ENCODE results near the gene LPP. TPM values are rescaled to one million over a fixed set of nuclear protein-coding genes. Genes with fewer than 3 reads are reported as not detected.
A peak's percentile ranks its signal among the peaks of the same experiment; 100 is the strongest.

Gene LPP
- total RNA-seq, 1 donor from 2014 or later: 222 TPM

- no peak overlapping the region for H3K4me2 ChIP-seq (ENCODE audit: low read length)
Measured at GRCh38 chr3:188487652-188488051, 333.7 kb downstream of the LPP start.

GRCh38 chr3:188488801-188489200, 334.8 kb downstream of the LPP start:
- H3K9ac ChIP-seq (ENCODE audit: low read length): no peak overlapping the region

More at GRCh38 chr3:188487652-188488051, 333.7 kb downstream of the LPP start:
- no peak overlapping the region for H3K9ac ChIP-seq (ENCODE audit: low read length)
- H3K27me3 Mint-ChIP-seq (ENCODE audit: low read depth, unreplicated experiment): no peaks in the 10 kb centered on the region
- no peaks in the 10 kb centered on the region for H3K27me3 ChIP-seq (ENCODE audit: insufficient read depth, low read length)
- no peak overlapping the region for H2AFZ ChIP-seq (ENCODE audit: low read depth, low read length)
- peaks cover 15% of the 10 kb centered on the region for H3K36me3 Mint-ChIP-seq (ENCODE audit: low read depth, unreplicated experiment)
- H3K27ac ChIP-seq (ENCODE audit: low read depth, low read length): no peak overlapping the region
- no peak overlapping the region for H3K27ac Mint-ChIP-seq (ENCODE audit: unreplicated experiment)
- no peaks in the 10 kb centered on the region for H3K9me3 ChIP-seq (ENCODE audit: insufficient read depth, low read depth, low read length)
- H3K4me3 Mint-ChIP-seq (ENCODE audit: unreplicated experiment): no peak overlapping the region
- H3K36me3 ChIP-seq (ENCODE audit: insufficient read depth, low read length): peaks cover 8% of the 10 kb centered on the region
- peaks cover 29% of the 10 kb centered on the region for H3K79me2 ChIP-seq (ENCODE audit: insufficient read depth, low read length)
- TF ChIP-seq CTCF (IDR thresholded peaks at IDR 0.05; ENCODE audit: insufficient read depth, low read depth, low read length): no peak
- no peak for TF ChIP-seq EZH2 (IDR thresholded peaks at IDR 0.05; ENCODE audit: insufficient read depth, low read length)
- H3K9me3 Mint-ChIP-seq (ENCODE audit: unreplicated experiment): peaks cover 5% of the 10 kb centered on the region
- no peak for DNase-seq (ENCODE audit: low read depth)
- no peak overlapping the region for H3K4me3 ChIP-seq (ENCODE audit: insufficient read depth, low read depth, low read length)
- H3K4me1 Mint-ChIP-seq (ENCODE audit: low read depth, unreplicated experiment): peaks cover 38% of the 10 kb centered on the region
- peaks cover 8% of the 10 kb centered on the region for H4K20me1 ChIP-seq (ENCODE audit: insufficient read depth, low read length)
- H3K4me1 ChIP-seq (ENCODE audit: insufficient read depth, low read length): peaks cover 18% of the 10 kb centered on the region
- no peak for FAIRE-seq

GRCh38 chr3:188489639-188490405, 335.9 kb downstream of the LPP start:
- Histone ChIP-seq H3K4me3 (ENCODE audit: insufficient read depth, low read depth, low read length) (no peak overlapping the region), H3K79me2 (ENCODE audit: insufficient read depth, low read length) (peaks cover 30% of the 10 kb centered on the region), H3K4me1 (ENCODE audit: insufficient read depth, low read length) (peaks cover 18% of the 10 kb centered on the region), H3K36me3 (ENCODE audit: insufficient read depth, low read length) (peaks cover 4% of the 10 kb centered on the region), H2AFZ (ENCODE audit: low read depth, low read length) (no peak overlapping the region), H4K20me1 (ENCODE audit: insufficient read depth, low read length) (peaks cover 14% of the 10 kb centered on the region), H3K9ac (ENCODE audit: low read length) (no peak overlapping the region), H3K27ac (ENCODE audit: low read depth, low read length) (peak overlapping the region; percentile 22), H3K27me3 (ENCODE audit: insufficient read depth, low read length) (no peaks in the 10 kb centered on the region), H3K9me3 (ENCODE audit: insufficient read depth, low read depth, low read length) (no peaks in the 10 kb centered on the region), H3K4me2 (ENCODE audit: low read length) (peak overlapping the region; percentile 2)
- Mint-ChIP-seq H3K4me3 (ENCODE audit: unreplicated experiment) (no peak overlapping the region), H3K4me1 (ENCODE audit: low read depth, unreplicated experiment) (peaks cover 29% of the 10 kb centered on the region), H3K9me3 (ENCODE audit: unreplicated experiment) (peaks cover 5% of the 10 kb centered on the region), H3K27me3 (ENCODE audit: low read depth, unreplicated experiment) (no peaks in the 10 kb centered on the region), H3K36me3 (ENCODE audit: low read depth, unreplicated experiment) (peaks cover 14% of the 10 kb centered on the region), H3K27ac (ENCODE audit: unreplicated experiment) (peak overlapping the region; percentile 5)
- TF ChIP-seq EZH2 (IDR thresholded peaks at IDR 0.05; ENCODE audit: insufficient read depth, low read length) (no peak), CTCF (IDR thresholded peaks at IDR 0.05; ENCODE audit: insufficient read depth, low read depth, low read length) (no peak)
- FAIRE-seq (peak; percentile 55), DNase-seq (ENCODE audit: low read depth) (peak; percentile 82)

More at GRCh38 chr3:188488801-188489200, 334.8 kb downstream of the LPP start:
- Mint-ChIP-seq H3K36me3 (ENCODE audit: low read depth, unreplicated experiment) (peaks cover 20% of the 10 kb centered on the region), H3K9me3 (ENCODE audit: unreplicated experiment) (peaks cover 5% of the 10 kb centered on the region), H3K4me1 (ENCODE audit: low read depth, unreplicated experiment) (peaks cover 33% of the 10 kb centered on the region), H3K4me3 (ENCODE audit: unreplicated experiment) (peak overlapping the region; percentile 7), H3K27ac (ENCODE audit: unreplicated experiment) (peak overlapping the region; percentile 34), H3K27me3 (ENCODE audit: low read depth, unreplicated experiment) (no peaks in the 10 kb centered on the region)
- H3K79me2 ChIP-seq (ENCODE audit: insufficient read depth, low read length): peaks cover 24% of the 10 kb centered on the region
- no peak overlapping the region for H3K4me3 ChIP-seq (ENCODE audit: insufficient read depth, low read depth, low read length)
- no peak overlapping the region for H3K27ac ChIP-seq (ENCODE audit: low read depth, low read length)
- H3K4me2 ChIP-seq (ENCODE audit: low read length): no peak overlapping the region
- no peak for TF ChIP-seq EZH2 (IDR thresholded peaks at IDR 0.05; ENCODE audit: insufficient read depth, low read length)
- H3K27me3 ChIP-seq (ENCODE audit: insufficient read depth, low read length): no peaks in the 10 kb centered on the region
- FAIRE-seq: no peak
- peaks cover 8% of the 10 kb centered on the region for H3K36me3 ChIP-seq (ENCODE audit: insufficient read depth, low read length)
- no peak for DNase-seq (ENCODE audit: low read depth)
- H3K4me1 ChIP-seq (ENCODE audit: insufficient read depth, low read length): peaks cover 18% of the 10 kb centered on the region
- H2AFZ ChIP-seq (ENCODE audit: low read depth, low read length): no peak overlapping the region
- H4K20me1 ChIP-seq (ENCODE audit: insufficient read depth, low read length): peaks cover 8% of the 10 kb centered on the region
- no peaks in the 10 kb centered on the region for H3K9me3 ChIP-seq (ENCODE audit: insufficient read depth, low read depth, low read length)
